Measurements from ENCODE around the gene GCNT1.
"Not testable (repeated sequence)": the region's sequence is repeated elsewhere in the genome, so short reads cannot be mapped to it uniquely, and the experiment has no call there.

GCNT1 gene

DNA sequence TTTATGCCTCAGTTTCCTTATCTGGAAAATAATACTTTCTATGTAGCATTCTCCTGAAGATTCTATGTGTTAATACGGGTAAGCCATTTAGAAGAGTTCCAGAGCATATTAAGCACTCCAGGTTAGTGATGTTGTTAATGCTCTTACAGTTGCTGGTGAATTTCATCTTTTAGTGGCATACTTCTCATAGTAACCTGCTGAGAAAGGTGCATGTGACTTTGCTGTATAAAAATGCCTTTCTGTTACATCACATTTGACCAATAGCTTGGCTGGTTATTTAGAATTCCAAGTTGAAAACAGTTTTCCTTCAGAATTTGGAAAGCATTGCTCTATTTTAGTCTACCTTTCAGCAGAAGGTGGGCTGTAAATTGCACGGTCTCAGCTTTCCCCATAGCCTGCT, 27.2 kb downstream of the GCNT1 start:
- Histone ChIP-seq H3K4me1 (ENCODE audit: insufficient read depth, low read length, poor library complexity, severe bottlenecking) (peaks cover 49% of the 10 kb centered on the region), H3F3A (ENCODE audit: low read depth) (no peaks in the 10 kb centered on the region), H3K4me2 (ENCODE audit: low read depth, low read length, poor library complexity, severe bottlenecking) (peak overlapping the region; percentile 39), H3K4me3 (ENCODE audit: low read length, poor library complexity, severe bottlenecking) (no peak overlapping the region), H2AFZ (ENCODE audit: low read length) (no peak overlapping the region), H3K9me3 (ENCODE audit: insufficient read depth, low read depth, low read length) (peaks cover 3% of the 10 kb centered on the region; the same call in 1 of the 2 replicates), H3K9me2 (replicated peaks; ENCODE audit: low read depth, low read length) (no peaks in the 10 kb centered on the region), H3K9ac (ENCODE audit: low read depth, low read length, poor library complexity, severe bottlenecking) (no peak overlapping the region), H3K36me3 (ENCODE audit: insufficient read depth, low read length) (peaks cover 71% of the 10 kb centered on the region), H3K79me2 (ENCODE audit: insufficient read depth, low read length) (peaks cover 100% of the 10 kb centered on the region), H4K20me1 (ENCODE audit: insufficient read depth, low read length, poor library complexity, severe bottlenecking) (peaks cover 96% of the 10 kb centered on the region), H3K27me3 (ENCODE audit: insufficient read depth, low read length, poor library complexity, severe bottlenecking) (no peaks in the 10 kb centered on the region)
- TF ChIP-seq, protein P1, sequence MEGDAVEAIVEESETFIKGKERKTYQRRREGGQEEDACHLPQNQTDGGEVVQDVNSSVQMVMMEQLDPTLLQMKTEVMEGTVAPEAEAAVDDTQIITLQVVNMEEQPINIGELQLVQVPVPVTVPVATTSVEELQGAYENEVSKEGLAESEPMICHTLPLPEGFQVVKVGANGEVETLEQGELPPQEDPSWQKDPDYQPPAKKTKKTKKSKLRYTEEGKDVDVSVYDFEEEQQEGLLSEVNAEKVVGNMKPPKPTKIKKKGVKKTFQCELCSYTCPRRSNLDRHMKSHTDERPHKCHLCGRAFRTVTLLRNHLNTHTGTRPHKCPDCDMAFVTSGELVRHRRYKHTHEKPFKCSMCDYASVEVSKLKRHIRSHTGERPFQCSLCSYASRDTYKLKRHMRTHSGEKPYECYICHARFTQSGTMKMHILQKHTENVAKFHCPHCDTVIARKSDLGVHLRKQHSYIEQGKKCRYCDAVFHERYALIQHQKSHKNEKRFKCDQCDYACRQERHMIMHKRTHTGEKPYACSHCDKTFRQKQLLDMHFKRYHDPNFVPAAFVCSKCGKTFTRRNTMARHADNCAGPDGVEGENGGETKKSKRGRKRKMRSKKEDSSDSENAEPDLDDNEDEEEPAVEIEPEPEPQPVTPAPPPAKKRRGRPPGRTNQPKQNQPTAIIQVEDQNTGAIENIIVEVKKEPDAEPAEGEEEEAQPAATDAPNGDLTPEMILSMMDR (conservative IDR thresholded peaks at IDR 0.05; ENCODE audit: low read length), result no peak
- TF ChIP-seq EZH2phosphoT487 (IDR thresholded peaks at IDR 0.05; ENCODE audit: borderline replicate concordance), result no peak

GRCh38 chr9:76490249-76490990, 31.4 kb downstream of the GCNT1 start:
- Histone ChIP-seq H2AFZ (ENCODE audit: low read length) (no peak overlapping the region), H3K9ac (ENCODE audit: low read depth, low read length, poor library complexity, severe bottlenecking) (no peak overlapping the region), H3K4me3 (ENCODE audit: low read length, poor library complexity, severe bottlenecking) (no peak overlapping the region), H3F3A (ENCODE audit: low read depth) (no peaks in the 10 kb centered on the region), H3K9me3 (ENCODE audit: insufficient read depth, low read depth, low read length) (no peaks in the 10 kb centered on the region), H3K4me2 (ENCODE audit: low read depth, low read length, poor library complexity, severe bottlenecking) (peak overlapping the region; percentile 34), H4K20me1 (ENCODE audit: insufficient read depth, low read length, poor library complexity, severe bottlenecking) (peaks cover 89% of the 10 kb centered on the region), H3K9me2 (replicated peaks; ENCODE audit: low read depth, low read length) (no peaks in the 10 kb centered on the region), H3K79me2 (ENCODE audit: insufficient read depth, low read length) (peaks cover 100% of the 10 kb centered on the region), H3K36me3 (ENCODE audit: insufficient read depth, low read length) (peaks cover 83% of the 10 kb centered on the region), H3K27me3 (ENCODE audit: insufficient read depth, low read length, poor library complexity, severe bottlenecking) (no peaks in the 10 kb centered on the region), H3K4me1 (ENCODE audit: insufficient read depth, low read length, poor library complexity, severe bottlenecking) (peaks cover 42% of the 10 kb centered on the region)
- TF ChIP-seq, protein P1 (conservative IDR thresholded peaks at IDR 0.05; ENCODE audit: low read length), result no peak
- TF ChIP-seq EZH2phosphoT487 (IDR thresholded peaks at IDR 0.05; ENCODE audit: borderline replicate concordance), result no peak

- H3K9me2 ChIP-seq (replicated peaks; ENCODE audit: low read depth, low read length); H3K4me3 ChIP-seq (ENCODE audit: low read length, poor library complexity, severe bottlenecking); H3K4me2 ChIP-seq (ENCODE audit: low read depth, low read length, poor library complexity, severe bottlenecking); H3K27me3 ChIP-seq (ENCODE audit: insufficient read depth, low read length, poor library complexity, severe bottlenecking); H3K9ac ChIP-seq (ENCODE audit: low read depth, low read length, poor library complexity, severe bottlenecking); H3K9me3 ChIP-seq (ENCODE audit: insufficient read depth, low read depth, low read length); H3F3A ChIP-seq (ENCODE audit: low read depth); H2AFZ ChIP-seq (ENCODE audit: low read length): not testable (repeated sequence)
- peaks cover 82% of the 10 kb centered on the region for H3K36me3 ChIP-seq (ENCODE audit: insufficient read depth, low read length)
- H4K20me1 ChIP-seq (ENCODE audit: insufficient read depth, low read length, poor library complexity, severe bottlenecking), result peaks cover 89% of the 10 kb centered on the region
- H3K4me1 ChIP-seq (ENCODE audit: insufficient read depth, low read length, poor library complexity, severe bottlenecking), result peaks cover 40% of the 10 kb centered on the region
- H3K79me2 ChIP-seq (ENCODE audit: insufficient read depth, low read length), result peaks cover 100% of the 10 kb centered on the region
Observed at GRCh38 chr9:76491056-76491455, 32.1 kb downstream of the GCNT1 start.

- not testable (repeated sequence) for H3K4me3 ChIP-seq (ENCODE audit: low read length, poor library complexity, severe bottlenecking); H3K9ac ChIP-seq (ENCODE audit: low read depth, low read length, poor library complexity, severe bottlenecking); H3K9me2 ChIP-seq (replicated peaks; ENCODE audit: low read depth, low read length); H3K27me3 ChIP-seq (ENCODE audit: insufficient read depth, low read length, poor library complexity, severe bottlenecking); H3K4me2 ChIP-seq (ENCODE audit: low read depth, low read length, poor library complexity, severe bottlenecking); H2AFZ ChIP-seq (ENCODE audit: low read length); H3K9me3 ChIP-seq (ENCODE audit: insufficient read depth, low read depth, low read length); H3F3A ChIP-seq (ENCODE audit: low read depth)
- H4K20me1 ChIP-seq (ENCODE audit: insufficient read depth, low read length, poor library complexity, severe bottlenecking), result peaks cover 87% of the 10 kb centered on the region
- H3K36me3 ChIP-seq (ENCODE audit: insufficient read depth, low read length), result peaks cover 80% of the 10 kb centered on the region
- H3K4me1 ChIP-seq (ENCODE audit: insufficient read depth, low read length, poor library complexity, severe bottlenecking), result peaks cover 16% of the 10 kb centered on the region
- H3K79me2 ChIP-seq (ENCODE audit: insufficient read depth, low read length), result peaks cover 100% of the 10 kb centered on the region
Observed at GRCh38 chr9:76493496-76493895, 34.5 kb downstream of the GCNT1 start.
